GM21619 (cell line): ENCODE measurements around the gene DENND4A.
A peak's percentile ranks its signal among the peaks of the same experiment; 100 is the strongest.
"Not testable (repeated sequence)": the region's sequence is repeated elsewhere in the genome, so short reads cannot be mapped to it uniquely, and the experiment has no call there.

Experiments used
- ATAC-seq: cut with Tn5 transposase; IDR thresholded peaks from one replicate; pipeline ENCODE4 v1.9.1; 2021; ENCODE audit not compliant: unreplicated experiment

The DENND4A gene

DNA sequence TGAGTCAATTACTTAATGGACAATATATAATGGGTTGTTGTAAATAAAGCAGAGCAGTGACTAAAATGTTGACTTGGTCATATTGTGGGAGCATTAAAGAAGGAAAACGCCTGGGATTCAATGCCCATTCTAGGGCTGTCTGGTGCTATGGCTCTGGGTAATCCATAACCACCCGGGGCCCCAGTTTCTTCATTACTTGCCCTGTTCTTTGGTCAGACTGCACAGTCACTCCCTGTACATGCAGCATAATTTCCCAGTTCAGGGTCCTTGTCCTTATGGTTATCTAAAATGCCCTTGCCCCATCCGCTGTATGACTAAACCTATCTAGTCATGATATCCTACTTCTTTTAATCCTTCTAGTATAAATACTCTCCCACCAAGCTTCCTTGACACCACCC lies 27.5 kb upstream of the DENND4A start:
- no peak for ATAC-seq

GRCh38 chr15:65818927-65819562 lies 27.0 kb upstream of the DENND4A start:
- ATAC-seq = peak; percentile 71

DNA sequence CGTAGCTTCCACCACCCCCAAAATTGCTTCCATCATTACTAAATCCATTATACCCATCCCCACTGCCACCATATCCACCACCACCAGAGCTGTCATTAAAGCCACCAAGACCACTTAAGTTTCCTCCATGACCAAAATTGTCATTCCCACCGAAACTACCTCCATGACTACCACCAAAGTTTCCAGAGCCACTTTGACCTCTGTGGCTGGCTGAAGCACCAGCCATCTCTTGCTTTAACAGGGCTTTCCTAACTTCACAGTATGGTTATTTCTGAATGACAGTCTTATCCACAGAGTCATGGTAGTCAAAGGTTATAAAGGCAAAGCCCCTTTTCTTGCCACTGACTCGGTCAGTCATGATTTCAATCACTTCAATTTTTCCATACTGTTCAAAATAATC lies 24.3 kb upstream of the DENND4A start:
- ATAC-seq = no peak

- not testable (repeated sequence) for ATAC-seq
Observed at GRCh38 chr15:65816008-65816407, 23.9 kb upstream of the DENND4A start.

- ATAC-seq = not testable (repeated sequence)
Observed at GRCh38 chr15:65814271-65814670, 22.2 kb upstream of the DENND4A start.

DNA sequence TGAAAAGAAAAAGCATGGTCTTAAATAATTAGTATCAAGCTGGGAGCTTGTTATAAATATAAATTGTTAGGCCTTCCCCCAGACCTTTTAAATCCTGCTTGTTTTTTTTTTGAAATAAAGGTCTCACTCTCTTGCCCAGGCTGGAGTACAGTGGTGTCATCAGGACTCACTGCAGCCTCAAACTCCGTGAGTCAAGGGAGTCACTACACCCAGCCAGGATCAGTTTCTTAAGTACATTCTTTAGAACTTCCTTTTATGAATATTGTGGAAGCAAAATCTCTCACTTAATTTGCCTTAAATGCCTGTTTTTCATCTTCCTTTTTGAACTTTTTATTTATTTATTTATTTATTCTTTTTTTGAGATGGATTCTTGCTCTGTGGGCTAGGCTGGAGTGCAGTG lies 20.8 kb upstream of the DENND4A start:
- ATAC-seq = no peak

- ATAC-seq = no peak
Observed at GRCh38 chr15:65812467-65812866, 20.4 kb upstream of the DENND4A start.

DNA sequence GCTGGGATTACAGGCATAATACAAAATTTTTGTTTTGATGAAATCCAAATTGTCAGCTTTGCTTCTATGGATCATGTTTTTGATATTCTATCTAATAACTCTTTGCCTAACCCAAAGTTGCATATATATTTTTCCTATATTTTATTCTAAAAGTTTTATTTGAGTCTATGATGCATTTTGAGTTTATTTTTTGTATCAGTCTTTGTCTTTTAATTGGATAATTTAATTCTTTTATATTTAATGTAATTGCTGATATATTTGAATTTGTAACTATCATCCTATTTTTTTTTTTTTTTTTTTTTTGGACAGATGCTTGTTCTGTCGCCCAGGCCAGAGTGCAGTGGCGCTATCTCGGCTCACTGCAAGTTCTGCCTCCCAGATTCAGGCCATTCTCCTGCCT lies 19.7 kb upstream of the DENND4A start:
- no peak for ATAC-seq

DNA sequence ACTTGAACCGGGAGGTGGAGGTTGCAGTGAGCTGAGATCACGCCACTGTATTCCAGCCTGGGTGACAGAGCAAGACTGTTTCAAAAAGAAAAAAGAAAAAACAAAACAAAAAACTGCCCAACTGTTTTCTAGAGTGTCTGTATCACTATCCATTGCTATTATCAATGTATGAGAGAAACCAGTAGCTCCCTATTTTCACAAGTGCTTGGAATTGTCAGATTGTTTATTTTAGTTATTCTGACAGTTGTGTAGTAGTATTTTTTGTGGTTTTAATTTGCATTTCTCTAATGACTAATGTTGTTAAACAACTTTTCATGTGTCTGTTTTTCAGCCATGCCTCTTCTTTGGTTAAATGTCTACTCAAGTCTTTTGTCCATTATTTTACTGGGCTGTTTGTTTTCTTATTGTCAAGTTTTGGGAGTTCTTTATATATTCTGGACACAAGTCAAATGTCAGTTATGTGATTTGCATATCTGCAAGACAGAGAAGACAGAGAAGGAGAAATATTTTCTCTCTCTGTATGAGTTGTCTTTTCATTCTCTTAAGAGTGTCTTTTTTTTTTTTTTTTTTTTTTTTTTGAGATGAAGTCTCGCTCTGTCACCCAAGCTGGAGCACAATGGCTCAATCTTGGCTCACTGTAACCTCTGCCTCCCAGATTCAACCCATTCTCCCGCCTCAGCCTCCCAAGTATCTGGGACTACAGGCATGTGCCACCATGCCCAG lies 19.1 kb upstream of the DENND4A start:
- ATAC-seq = not testable (repeated sequence)

- ATAC-seq = no peak
Observed at GRCh38 chr15:65806397-65806796, 14.3 kb upstream of the DENND4A start.

DNA sequence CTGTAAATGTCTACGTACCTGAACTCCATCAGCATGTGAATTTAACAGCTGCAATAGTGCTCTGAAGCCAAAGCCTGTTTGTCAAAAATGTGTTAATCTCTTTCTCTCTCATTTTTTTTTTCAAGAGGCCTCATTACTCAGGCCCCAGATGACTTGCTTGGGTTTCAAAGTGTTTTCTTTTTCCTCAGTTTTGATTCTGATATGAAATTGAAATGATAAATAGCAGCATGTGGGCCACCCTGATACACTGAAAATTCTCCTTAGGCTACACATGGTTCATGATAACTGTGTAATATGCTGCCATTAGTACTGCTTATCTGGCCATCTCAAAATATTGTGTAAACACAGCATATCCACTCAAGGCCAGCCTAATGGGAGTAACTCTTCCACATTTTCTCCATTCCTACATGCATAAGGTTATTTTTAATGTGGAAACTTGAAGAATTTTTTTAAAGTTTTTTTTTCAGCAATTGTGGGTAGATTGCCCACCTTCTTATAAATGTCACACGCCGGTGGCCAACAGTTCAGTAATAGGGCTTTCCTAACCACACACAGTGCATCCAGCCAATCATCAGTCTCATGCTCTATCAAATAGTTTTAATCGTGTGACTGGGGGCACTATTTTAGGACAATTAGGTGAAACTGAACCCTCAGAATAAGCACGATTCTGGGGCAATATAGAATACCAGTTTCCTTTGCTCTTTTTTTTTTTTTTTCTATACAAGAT lies 13.1 kb upstream of the DENND4A start:
- no peak for ATAC-seq

GRCh38 chr15:65804252-65804931 lies 12.3 kb upstream of the DENND4A start:
- no peak for ATAC-seq

GRCh38 chr15:65801229-65801805 lies 9.2 kb upstream of the DENND4A start:
- ATAC-seq = no peak

- no peak for ATAC-seq
Observed at GRCh38 chr15:65796610-65797078, 4.6 kb upstream of the DENND4A start.

DNA sequence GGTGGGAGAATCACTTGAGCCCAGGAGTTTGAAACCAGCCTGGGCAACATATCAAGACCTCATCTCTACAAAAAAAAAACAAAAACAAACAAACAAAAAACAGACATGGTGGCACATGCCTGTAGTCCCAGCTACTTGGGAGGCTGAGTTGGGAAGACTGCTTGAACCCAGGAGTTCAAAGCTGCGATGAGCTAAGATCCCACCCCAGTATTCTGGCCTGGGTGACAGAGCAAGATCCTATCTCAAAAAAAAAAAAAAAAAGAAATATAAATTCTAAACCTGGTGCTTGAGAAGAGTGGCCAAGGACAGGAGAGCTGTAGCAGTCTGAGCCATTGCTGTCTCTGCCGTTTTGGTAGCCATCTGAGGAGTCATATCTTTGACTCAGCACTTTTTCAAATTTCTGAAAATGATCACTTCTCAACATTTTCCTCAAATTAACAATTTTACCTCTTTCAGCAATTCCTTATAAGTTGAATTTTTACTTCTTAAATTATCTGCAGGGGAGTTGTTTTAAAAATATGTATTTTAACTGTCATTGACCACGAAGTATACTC lies 3.6 kb upstream of the DENND4A start:
- ATAC-seq = no peak

DNA sequence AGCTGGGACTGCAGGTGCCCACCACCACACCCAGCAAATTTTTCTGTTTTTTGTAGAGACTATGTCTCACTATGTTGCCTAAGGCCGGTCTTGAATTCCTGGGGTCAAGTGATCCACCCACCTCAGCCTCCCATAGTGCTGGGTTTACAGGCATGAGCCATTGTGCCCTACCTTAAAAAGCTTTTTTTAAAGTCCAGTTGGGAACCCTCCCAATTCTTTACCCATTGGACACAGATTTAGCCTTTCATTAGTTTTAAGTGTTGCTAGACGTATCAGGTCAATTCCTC lies 1.7 kb upstream of the DENND4A start:
- ATAC-seq = no peak

DNA sequence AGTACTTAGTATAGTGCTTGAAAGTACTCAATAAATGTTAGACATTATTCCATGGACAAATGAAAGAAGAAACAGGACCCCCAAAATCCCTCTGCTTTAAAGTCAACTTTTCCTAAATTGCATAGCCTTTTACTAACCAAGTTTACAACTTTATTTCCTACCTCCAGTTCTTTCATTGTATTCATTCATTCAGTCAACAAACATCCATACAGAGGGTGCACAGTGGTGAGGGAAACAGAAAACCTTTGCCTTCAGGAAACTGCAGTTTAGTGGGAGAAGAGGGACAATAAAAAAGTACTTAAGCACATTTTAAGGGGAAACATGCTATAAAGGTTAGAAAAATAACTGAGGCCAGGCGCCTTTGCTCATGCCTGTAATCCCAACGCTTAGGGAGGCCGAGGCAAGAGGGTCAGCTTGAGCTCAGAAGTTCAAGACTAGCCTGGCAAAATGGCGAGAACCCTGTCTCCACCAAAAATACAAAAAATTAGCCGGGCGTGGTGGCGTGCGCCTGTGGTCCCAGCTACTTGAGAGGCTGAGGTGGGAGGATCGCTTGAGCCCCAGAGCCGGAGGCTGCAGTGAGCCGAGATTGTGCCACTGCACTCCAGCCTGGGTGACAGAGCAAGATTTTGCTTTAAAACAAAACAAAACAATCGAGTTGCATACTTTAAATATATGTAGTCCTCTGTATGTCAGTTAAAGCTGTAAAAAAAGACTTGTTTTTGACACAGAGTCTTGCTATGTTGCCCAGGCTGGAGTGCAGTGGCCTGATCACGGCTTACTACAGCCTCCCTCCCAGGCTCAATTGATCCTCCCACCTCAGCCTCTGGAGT lies 1.1 kb upstream of the DENND4A start:
- no peak for ATAC-seq

- peak; percentile 25 for ATAC-seq
Observed at GRCh38 chr15:65791335-65792137, 557 bp downstream of the DENND4A start.

DNA sequence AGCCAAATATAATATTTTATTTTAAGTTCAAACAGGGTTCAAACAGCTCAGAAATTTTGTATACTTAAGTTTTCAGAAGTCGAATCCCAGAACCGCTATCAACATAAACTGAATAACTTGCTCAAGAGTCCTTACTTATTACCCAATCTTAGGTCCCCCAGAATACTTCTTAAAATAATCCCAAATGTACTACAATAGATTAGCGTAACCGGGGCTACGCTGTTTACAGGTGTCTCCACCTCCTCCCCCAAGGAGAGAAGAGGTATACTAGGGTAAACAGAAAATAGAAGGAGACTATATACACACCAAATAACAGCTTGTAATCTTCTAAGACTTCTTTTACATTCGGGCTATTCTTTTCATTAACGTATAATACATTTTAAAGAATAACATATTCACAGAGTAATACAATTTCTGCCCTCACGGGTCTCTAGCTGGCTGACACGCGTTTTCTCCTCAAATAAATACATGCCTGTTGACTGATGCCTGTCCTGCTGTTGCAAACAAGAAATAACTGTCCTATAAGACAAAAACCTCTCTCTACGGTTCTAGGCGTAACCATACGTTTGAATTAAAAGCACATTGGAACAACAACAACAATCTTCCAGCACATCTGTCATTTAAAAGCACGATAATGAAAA lies 1.3 kb downstream of the DENND4A start:
- ATAC-seq = no peak
